Measurements from ENCODE around the gene LGALSL.
A peak's percentile ranks its signal among the peaks of the same experiment; 100 is the strongest.

Gene LGALSL

GRCh38 chr2:64453770-64454385, at the start of gene LGALSL:
LGALSL (plus strand) TSS chr2:64454162; CDS start chr2:64454546, 384 bp downstream.
- Mint-ChIP-seq H3K4me3 (peak within 1 kb of the TSS; percentile 92 to 99 (median 96)), H3K9me3 (no peaks in the 10 kb centered on the region), H3K27me3 (ENCODE audit: low read depth) (peaks cover 4% of the 10 kb centered on the region), H3K27ac (peak within 1 kb of the TSS; percentile 96 to 99 (median 96)), H3K36me3 (ENCODE audit: low read depth) (peaks cover 23% of the 10 kb centered on the region), H3K4me1 (peaks cover 15% of the 10 kb centered on the region)
- TF ChIP-seq CTCF (IDR thresholded peaks at IDR 0.05; ENCODE audit: unreplicated experiment in 3 of 3), result no peak

- TF ChIP-seq CTCF (IDR thresholded peaks at IDR 0.05; ENCODE audit: unreplicated experiment in 3 of 3), result no peak
- no peaks in the 10 kb centered on the region for H3K9me3 Mint-ChIP-seq
- peaks cover 69% of the 10 kb centered on the region for H3K4me1 Mint-ChIP-seq
- H3K4me3 Mint-ChIP-seq, result peak overlapping the region in 2 of 3 experiments; percentile 40 to 48
- H3K36me3 Mint-ChIP-seq (ENCODE audit: low read depth), result no peaks in the 10 kb centered on the region
- peaks cover 3% of the 10 kb centered on the region for H3K27me3 Mint-ChIP-seq (ENCODE audit: low read depth)
- peak overlapping the region; percentile 99 for H3K27ac Mint-ChIP-seq
Observed at GRCh38 chr2:64404743-64405142, 49.2 kb upstream of the LGALSL start.

GRCh38 chr2:64405581-64406406, 48.2 kb upstream of the LGALSL start:
- H3K4me3 Mint-ChIP-seq, result no peak overlapping the region
- peak overlapping the region; percentile 99 for H3K27ac Mint-ChIP-seq
- no peak for TF ChIP-seq CTCF (IDR thresholded peaks at IDR 0.05; ENCODE audit: unreplicated experiment in 3 of 3)
- no peaks in the 10 kb centered on the region for H3K27me3 Mint-ChIP-seq (ENCODE audit: low read depth)
- no peaks in the 10 kb centered on the region for H3K9me3 Mint-ChIP-seq
- no peaks in the 10 kb centered on the region for H3K36me3 Mint-ChIP-seq (ENCODE audit: low read depth)
- peaks cover 60% of the 10 kb centered on the region for H3K4me1 Mint-ChIP-seq

- no peaks in the 10 kb centered on the region for H3K36me3 Mint-ChIP-seq (ENCODE audit: low read depth)
- no peaks in the 10 kb centered on the region for H3K9me3 Mint-ChIP-seq
- H3K4me3 Mint-ChIP-seq, result peak overlapping the region in 2 of 3 experiments; percentile 36 to 43
- H3K27me3 Mint-ChIP-seq (ENCODE audit: low read depth), result no peaks in the 10 kb centered on the region
- no peak for TF ChIP-seq CTCF (IDR thresholded peaks at IDR 0.05; ENCODE audit: unreplicated experiment in 3 of 3)
- peaks cover 54% of the 10 kb centered on the region for H3K4me1 Mint-ChIP-seq
- peak overlapping the region; percentile 91 to 99 (median 99) for H3K27ac Mint-ChIP-seq
Observed at GRCh38 chr2:64406407-64406774, 47.6 kb upstream of the LGALSL start.

GRCh38 chr2:64408031-64408430, 45.9 kb upstream of the LGALSL start:
- no peaks in the 10 kb centered on the region for H3K9me3 Mint-ChIP-seq

More at GRCh38 chr2:64408031-64408430, 45.9 kb upstream of the LGALSL start:
- peaks cover 39% of the 10 kb centered on the region for H3K4me1 Mint-ChIP-seq
- no peak for TF ChIP-seq CTCF (IDR thresholded peaks at IDR 0.05; ENCODE audit: unreplicated experiment in 3 of 3)
- no peak overlapping the region for H3K27ac Mint-ChIP-seq
- H3K4me3 Mint-ChIP-seq, result no peak overlapping the region
- no peaks in the 10 kb centered on the region for H3K27me3 Mint-ChIP-seq (ENCODE audit: low read depth)
- no peaks in the 10 kb centered on the region for H3K36me3 Mint-ChIP-seq (ENCODE audit: low read depth)

Data from nephron (organoid).